H9 (cell line): ENCODE data around the gene FAM174A. TPM values are rescaled to one million over a fixed set of nuclear protein-coding genes. Genes with fewer than 3 reads are reported as not detected.

Source experiments
- DNase-seq: peaks from one replicate; pipeline ENCODE4 v3.0.0-alpha.2; 2017
- H2AFZ ChIP-seq: one replicate; pipeline ENCODE4 v1.6.1; 2013; ENCODE audit warnings: mild to moderate bottlenecking, low read length, control low read depth, moderate library complexity
- H2AK5ac ChIP-seq: 2 replicates; pipeline ENCODE4 v1.6.1; 2013; ENCODE audit warnings: low read length, control low read depth, mixed read lengths; ENCODE audit not compliant: insufficient read length
- H2BK120ac ChIP-seq: one replicate; pipeline ENCODE4 v1.6.1; 2013; ENCODE audit warnings: low read depth, mild to moderate bottlenecking, low read length, control low read depth, inconsistent platforms; ENCODE audit not compliant: poor library complexity, severe bottlenecking
- H2BK12ac ChIP-seq: 2 replicates; pipeline ENCODE4 v1.6.1; 2013; ENCODE audit warnings: low read length, control low read depth, mixed read lengths, low read depth; ENCODE audit not compliant: insufficient read length
- H2BK15ac ChIP-seq: 2 replicates; pipeline ENCODE4 v1.6.1; 2013; ENCODE audit warnings: low read depth, low read length, control low read depth
- H2BK20ac ChIP-seq: one replicate; pipeline ENCODE4 v1.6.1; 2013; ENCODE audit warnings: low read depth, mild to moderate bottlenecking, low read length, control low read depth, inconsistent platforms; ENCODE audit not compliant: poor library complexity, severe bottlenecking
- H2BK5ac ChIP-seq: 2 replicates; pipeline ENCODE4 v1.6.1; 2013; ENCODE audit warnings: low read length, control low read depth, mixed read lengths; ENCODE audit not compliant: insufficient read length
- H3K14ac ChIP-seq: 2 replicates; pipeline ENCODE4 v1.6.1; 2013; ENCODE audit warnings: low read length, control low read depth; ENCODE audit not compliant: insufficient read depth
- H3K18ac ChIP-seq: 2 replicates; pipeline ENCODE4 v1.6.1; 2013; ENCODE audit warnings: low read depth, mild to moderate bottlenecking, mixed read lengths, low read length, control low read depth; ENCODE audit not compliant: insufficient read length
- H3K23ac ChIP-seq: 2 replicates; pipeline ENCODE4 v1.6.1; 2013; ENCODE audit warnings: low read length, control low read depth, mixed read lengths, low read depth; ENCODE audit not compliant: insufficient read length
- H3K23me2 ChIP-seq: 2 replicates; pipeline ENCODE4 v1.6.1; 2013; ENCODE audit warnings: low read depth, mild to moderate bottlenecking, mixed read lengths, low read length, control low read depth; ENCODE audit not compliant: insufficient read length, poor library complexity, severe bottlenecking
- H3K27ac ChIP-seq: 2 replicates; pipeline ENCODE4 v1.5.1; 2013; ENCODE audit warnings: low read length, control low read depth, mixed read lengths, low read depth; ENCODE audit not compliant: insufficient read length
- H3K27me3 ChIP-seq: 2 replicates; pipeline ENCODE4 v1.6.1; 2013; ENCODE audit warnings: low read length, control low read depth, inconsistent platforms; ENCODE audit not compliant: insufficient read depth
- H3K4ac ChIP-seq: 2 replicates; pipeline ENCODE4 v1.6.1; 2013; ENCODE audit warnings: low read depth, mild to moderate bottlenecking, control low read depth, inconsistent platforms, low read length, moderate library complexity
- H3K4me1 ChIP-seq: 2 replicates; pipeline ENCODE4 v1.6.1; 2013; ENCODE audit warnings: low read length, control low read depth, inconsistent platforms; ENCODE audit not compliant: insufficient read depth
- H3K4me2 ChIP-seq: 2 replicates; pipeline ENCODE4 v1.6.1; 2013; ENCODE audit warnings: low read length, control low read depth, mixed read lengths; ENCODE audit not compliant: insufficient read length, insufficient read depth
- H3K56ac ChIP-seq: 2 replicates; pipeline ENCODE4 v1.6.1; 2013; ENCODE audit warnings: low read depth, mild to moderate bottlenecking, mixed read lengths, low read length, control low read depth; ENCODE audit not compliant: insufficient read length
- H3K79me1 ChIP-seq: 2 replicates; pipeline ENCODE4 v1.6.1; 2013; ENCODE audit warnings: low read depth, mild to moderate bottlenecking, moderate library complexity, low read length, control low read depth, inconsistent platforms; ENCODE audit not compliant: insufficient read depth, poor library complexity, severe bottlenecking
- H3K79me2 ChIP-seq: 2 replicates; pipeline ENCODE4 v1.6.1; 2013; ENCODE audit warnings: low read length, control low read depth, inconsistent platforms; ENCODE audit not compliant: insufficient read depth
- H3K9ac ChIP-seq: 2 replicates; pipeline ENCODE4 v1.6.1; 2013; ENCODE audit warnings: low read length, control low read depth, mixed read lengths; ENCODE audit not compliant: insufficient read length; ENCODE audit errors: extremely low read depth
- H3K9me3 ChIP-seq: one replicate; pipeline ENCODE4 v1.6.1; 2013; ENCODE audit warnings: low read depth, low read length, inconsistent platforms; ENCODE audit not compliant: control insufficient read depth
- H3T11ph ChIP-seq: one replicate; pipeline ENCODE4 v1.6.1; 2013; ENCODE audit warnings: mild to moderate bottlenecking, low read length, control low read depth, inconsistent platforms
- H4K20me1 ChIP-seq: one replicate; pipeline ENCODE4 v1.6.1; 2013; ENCODE audit not compliant: control insufficient read depth, insufficient read length, insufficient read depth
- H4K5ac ChIP-seq: 2 replicates; pipeline ENCODE4 v1.6.1; 2013; ENCODE audit warnings: low read depth, mild to moderate bottlenecking, mixed read lengths, low read length, control low read depth; ENCODE audit not compliant: insufficient read length
- H4K8ac ChIP-seq: replicated peaks from 2 replicates; pipeline ENCODE4 v1.6.1; 2013; ENCODE audit warnings: low read length, control low read depth, mixed read lengths, low read depth; ENCODE audit not compliant: insufficient read length
- H4K91ac ChIP-seq: 2 replicates; pipeline ENCODE4 v1.6.1; 2013; ENCODE audit warnings: low read depth, mild to moderate bottlenecking, moderate library complexity, mixed read lengths, low read length, control low read depth; ENCODE audit not compliant: insufficient read length
- H3K27ac Mint-ChIP-seq, 3 experiments: 2 replicates in 2 of 3; 3 replicates in 1 of 3; pipeline ENCODE4 v1.8.0; 2020 to 2021; ENCODE audit warnings: mixed read lengths in 3 of 3, mild to moderate bottlenecking in 1 of 3, moderate library complexity in 1 of 3
- H3K27me3 Mint-ChIP-seq: 2 replicates; pipeline ENCODE4 v1.8.0; 2021; ENCODE audit warnings: low read depth, mild to moderate bottlenecking, moderate library complexity, mixed read lengths
- H3K36me3 Mint-ChIP-seq, 3 experiments: 2 replicates in 2 of 3; 3 replicates in 1 of 3; pipeline ENCODE4 v1.8.0; 2020 to 2021; ENCODE audit warnings: low read depth in 3 of 3, mixed read lengths in 3 of 3; ENCODE audit not compliant: insufficient read depth in 1 of 3
- H3K4me1 Mint-ChIP-seq, 2 experiments: 2 replicates each; pipeline ENCODE4 v1.8.0; 2020; ENCODE audit warnings: mixed read lengths in 2 of 2
- H3K4me3 Mint-ChIP-seq, 2 experiments: 2 replicates in 1 of 2; 3 replicates in 1 of 2; pipeline ENCODE4 v1.8.0; 2020 to 2021; ENCODE audit warnings: mild to moderate bottlenecking in 2 of 2, mixed read lengths in 2 of 2, moderate library complexity in 1 of 2
- H3K9me3 Mint-ChIP-seq, 2 experiments: 2 replicates in 1 of 2; 3 replicates in 1 of 2; pipeline ENCODE4 v1.8.0; 2020; ENCODE audit warnings: mild to moderate bottlenecking in 2 of 2, mixed read lengths in 2 of 2, moderate library complexity in 1 of 2
- CTCF ChIP-seq: fragments of 200-600 bp; sonication (generic); conservative IDR thresholded peaks from 3 replicates; pipeline ENCODE4 v1.8.0; 2021; ENCODE audit warnings: antibody characterized with exemption, mild to moderate bottlenecking
- WGBS: extraction: QIAGEN DNeasy Blood & Tissue Kit; methylation state at CpG from one replicate; pipeline ENCODE4 v1.1.7; 2013; ENCODE audit warnings: missing lambda C conversion rate, low lambda C conversion rate, mixed read lengths; ENCODE audit not compliant: insufficient read length; ENCODE audit errors: extremely low coverage; 5-methylcytosine and 5-hydroxymethylcytosine counted together
- total RNA-seq: library from RNA; stranded (reverse); gene quantifications from 2 replicates; pipeline ENCODE4 v1.2.1, GENCODE V29; 2021

Gene FAM174A
- total RNA-seq, 1 experiment from 2014 or later = 4.3 TPM

DNA sequence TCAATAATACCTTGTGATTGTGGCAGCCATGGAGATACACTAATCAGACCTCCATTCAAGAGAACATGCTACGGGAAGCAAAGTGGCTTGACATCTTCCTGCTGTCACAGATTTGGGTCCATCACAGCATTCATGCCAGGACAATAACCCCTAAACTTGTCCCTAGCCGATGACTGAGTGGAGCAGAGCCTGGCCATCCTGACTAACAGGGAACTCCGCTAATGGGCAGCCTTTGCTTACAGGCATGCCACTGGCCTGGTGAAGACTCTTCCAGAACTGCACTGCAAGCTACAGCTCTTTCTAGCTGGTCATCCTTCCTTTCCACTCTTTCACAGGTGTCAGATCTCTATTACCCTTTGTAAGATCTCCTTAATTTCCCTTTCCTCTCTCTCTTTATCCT is 16.0 kb downstream of the FAM174A start:
- Histone ChIP-seq H2AK5ac (no peak overlapping the region), H3K23me2 (no peaks in the 10 kb centered on the region), H3K4ac (no peak overlapping the region), H4K20me1 (no peaks in the 10 kb centered on the region), H3K27me3 (no peaks in the 10 kb centered on the region), H3T11ph (no peak overlapping the region), H3K4me2 (no peak overlapping the region), H3K9ac (no peak overlapping the region), H2BK20ac (no peak overlapping the region), H2AFZ (no peak overlapping the region), H4K5ac (no peak overlapping the region), H3K27ac (no peak overlapping the region), H3K79me1 (no peaks in the 10 kb centered on the region), H3K14ac (no peak overlapping the region), H3K79me2 (no peaks in the 10 kb centered on the region), H4K91ac (no peak overlapping the region), H2BK12ac (no peak overlapping the region), H2BK120ac (no peak overlapping the region), H3K4me1 (no peaks in the 10 kb centered on the region), H3K56ac (no peak overlapping the region), H3K18ac (no peak overlapping the region), H3K23ac (no peak overlapping the region), H3K9me3 (no peaks in the 10 kb centered on the region), H2BK5ac (no peak overlapping the region), H2BK15ac (no peak overlapping the region), H4K8ac (no peak overlapping the region)
- H3K4me1 Mint-ChIP-seq = no peaks in the 10 kb centered on the region
- H3K36me3 Mint-ChIP-seq = peaks cover 0 to 4% (median 0%) of the 10 kb centered on the region in 3 experiments; a peak in 5 of 7 replicates
- H3K27me3 Mint-ChIP-seq = no peaks in the 10 kb centered on the region
- no peak overlapping the region for H3K4me3 Mint-ChIP-seq
- TF ChIP-seq CTCF = no peak
- H3K27ac Mint-ChIP-seq = no peak overlapping the region; a peak in 1 of 7 replicates
- no CpG with 5 or more reads among the region's 3 CpGs for WGBS
- no peak for DNase-seq
- H3K9me3 Mint-ChIP-seq = peaks cover 5% of the 10 kb centered on the region in 2 experiments; a peak in 2 of 5 replicates
